ENCODE measurements around the gene KPNA2. TPM values are rescaled to one million over a fixed set of nuclear protein-coding genes. Genes with fewer than 3 reads are reported as not detected.
"Not testable (repeated sequence)": the region's sequence is repeated elsewhere in the genome, so short reads cannot be mapped to it uniquely, and the experiment has no call there.

The KPNA2 gene
- total RNA-seq, 1 donor from 2014 or later, result 100 TPM

- no peak for TF ChIP-seq CTCF (IDR thresholded peaks at IDR 0.05; ENCODE audit: unreplicated experiment)
- H3K9me3 Mint-ChIP-seq, result no peaks in the 10 kb centered on the region
- no peak overlapping the region for H3K4me3 Mint-ChIP-seq
- no peaks in the 10 kb centered on the region for H3K27me3 Mint-ChIP-seq (ENCODE audit: low read depth)
- H3K36me3 Mint-ChIP-seq, result peaks cover 30% of the 10 kb centered on the region
- H3K27ac Mint-ChIP-seq, result peak overlapping the region; percentile 73
- no peak for DNase-seq (ENCODE audit: low spot score in 2 of 2, unreplicated experiment in 2 of 2)
- H3K4me1 Mint-ChIP-seq, result no peaks in the 10 kb centered on the region
Observed at GRCh38 chr17:68047153-68047846, 11.8 kb downstream of the KPNA2 start.

- H3K4me3 Mint-ChIP-seq; H3K9me3 Mint-ChIP-seq; H3K4me1 Mint-ChIP-seq; DNase-seq (ENCODE audit: low spot score in 2 of 2, unreplicated experiment in 2 of 2); H3K27me3 Mint-ChIP-seq (ENCODE audit: low read depth): not testable (repeated sequence)
- H3K27ac Mint-ChIP-seq, result peak overlapping the region; percentile 73
- peaks cover 26% of the 10 kb centered on the region for H3K36me3 Mint-ChIP-seq
Observed at GRCh38 chr17:68047890-68048542, 12.5 kb downstream of the KPNA2 start.

- no peaks in the 10 kb centered on the region for H3K27me3 Mint-ChIP-seq (ENCODE audit: low read depth)
- peaks cover 21% of the 10 kb centered on the region for H3K36me3 Mint-ChIP-seq
- no peak overlapping the region for H3K4me3 Mint-ChIP-seq
- no peak overlapping the region for H3K27ac Mint-ChIP-seq
- no peak for DNase-seq (ENCODE audit: low spot score in 2 of 2, unreplicated experiment in 2 of 2)
- no peaks in the 10 kb centered on the region for H3K9me3 Mint-ChIP-seq
- peaks cover 5% of the 10 kb centered on the region for H3K4me1 Mint-ChIP-seq
- no peak for TF ChIP-seq CTCF (IDR thresholded peaks at IDR 0.05; ENCODE audit: unreplicated experiment)
Observed at GRCh38 chr17:68048996-68049395, 13.5 kb downstream of the KPNA2 start.

- H3K36me3 Mint-ChIP-seq, result peaks cover 15% of the 10 kb centered on the region
- H3K4me3 Mint-ChIP-seq; H3K9me3 Mint-ChIP-seq; DNase-seq (ENCODE audit: low spot score in 2 of 2, unreplicated experiment in 2 of 2); H3K27me3 Mint-ChIP-seq (ENCODE audit: low read depth); H3K27ac Mint-ChIP-seq: not testable (repeated sequence)
- peaks cover 11% of the 10 kb centered on the region for H3K4me1 Mint-ChIP-seq
Observed at GRCh38 chr17:68049812-68050437, 14.4 kb downstream of the KPNA2 start.

- H3K4me1 Mint-ChIP-seq, result peaks cover 11% of the 10 kb centered on the region
- not testable (repeated sequence) for DNase-seq (ENCODE audit: low spot score in 2 of 2, unreplicated experiment in 2 of 2); H3K27me3 Mint-ChIP-seq (ENCODE audit: low read depth); H3K36me3 Mint-ChIP-seq; H3K9me3 Mint-ChIP-seq; H3K4me3 Mint-ChIP-seq; H3K27ac Mint-ChIP-seq
Observed at GRCh38 chr17:68051321-68052312, 16.1 kb downstream of the KPNA2 start.

GRCh38 chr17:68052810-68053209, 17.3 kb downstream of the KPNA2 start:
- peaks cover 11% of the 10 kb centered on the region for H3K4me1 Mint-ChIP-seq
- TF ChIP-seq CTCF (IDR thresholded peaks at IDR 0.05; ENCODE audit: unreplicated experiment), result no peak
- no peaks in the 10 kb centered on the region for H3K27me3 Mint-ChIP-seq (ENCODE audit: low read depth)

More at GRCh38 chr17:68052810-68053209, 17.3 kb downstream of the KPNA2 start:
- peak overlapping the region; percentile 55 for H3K27ac Mint-ChIP-seq
- no peaks in the 10 kb centered on the region for H3K9me3 Mint-ChIP-seq
- no peaks in the 10 kb centered on the region for H3K36me3 Mint-ChIP-seq
- H3K4me3 Mint-ChIP-seq, result no peak overlapping the region
- no peak for DNase-seq (ENCODE audit: low spot score in 2 of 2, unreplicated experiment in 2 of 2)

Data from mesothelial cell of epicardium (in vitro differentiated cells).